Measurements from ENCODE around the gene DNAAF6. TPM values are rescaled to one million over a fixed set of nuclear protein-coding genes. Genes with fewer than 3 reads are reported as not detected.
"Not testable (repeated sequence)": the region's sequence is repeated elsewhere in the genome, so short reads cannot be mapped to it uniquely, and the experiment has no call there.

The DNAAF6 gene
- not detected in 2 replicates for total RNA-seq (2014; rRNA removed; shearing (Covaris generic))
- not detected in 2 replicates for polyA plus RNA-seq (2015; cell fraction: cytosol; rRNA removed)
- not detected in 2 replicates for polyA plus RNA-seq (2015; cell fraction: nucleus; rRNA removed)

GRCh38 chrX:107205770-107206696 lies at the start of gene DNAAF6, which contains the start of gene NUP62CL:
Gene DNAAF6 (plus strand): TSS chrX:107206611. CDS start chrX:107212876, 6,265 bp downstream.
Gene NUP62CL (minus strand): TSS chrX:107206433. CDS start chrX:107175146, 31,287 bp downstream.
- in situ Hi-C loops (cut with HindIII; ENCODE audit: low pct_unique_long_range_greater_than_20kb, low sequenced_read_pairs): no loop called here
- peak; percentile 80 for DNase-seq (ENCODE audit: low read depth, low spot score)

GRCh38 chrX:107157618-107158017 lies 48.8 kb upstream of the DNAAF6 start:
- in situ Hi-C loops (cut with HindIII; ENCODE audit: low pct_unique_long_range_greater_than_20kb, low sequenced_read_pairs): not testable (repeated sequence)

GRCh38 chrX:107167163-107167921 lies 39.1 kb upstream of the DNAAF6 start:
- in situ Hi-C loops (cut with HindIII; ENCODE audit: low pct_unique_long_range_greater_than_20kb, low sequenced_read_pairs): no loop called here

More at GRCh38 chrX:107157618-107158017, 48.8 kb upstream of the DNAAF6 start:
- DNase-seq (ENCODE audit: low read depth, low spot score): not testable (repeated sequence)

GRCh38 chrX:107168257-107168656 lies 38.2 kb upstream of the DNAAF6 start:
- in situ Hi-C loops (cut with HindIII; ENCODE audit: low pct_unique_long_range_greater_than_20kb, low sequenced_read_pairs): no loop called here
- no peak for DNase-seq (ENCODE audit: low read depth, low spot score)

More at GRCh38 chrX:107167163-107167921, 39.1 kb upstream of the DNAAF6 start:
- no peak for DNase-seq (ENCODE audit: low read depth, low spot score)

- in situ Hi-C loops (cut with HindIII; ENCODE audit: low pct_unique_long_range_greater_than_20kb, low sequenced_read_pairs): no loop called here
- DNase-seq (ENCODE audit: low read depth, low spot score): no peak
These were observed 37.7 kb upstream of the DNAAF6 start for GRCh38 chrX:107168712-107169111.

- in situ Hi-C loops (cut with HindIII; ENCODE audit: low pct_unique_long_range_greater_than_20kb, low sequenced_read_pairs): no loop called here
- DNase-seq (ENCODE audit: low read depth, low spot score): no peak
These were observed 34.9 kb upstream of the DNAAF6 start for GRCh38 chrX:107171369-107172102.

GRCh38 chrX:107197319-107197718 lies 9.1 kb upstream of the DNAAF6 start:
- in situ Hi-C loops (cut with HindIII; ENCODE audit: low pct_unique_long_range_greater_than_20kb, low sequenced_read_pairs): no loop called here
- DNase-seq (ENCODE audit: low read depth, low spot score): no peak

GRCh38 chrX:107198074-107198473 lies 8.3 kb upstream of the DNAAF6 start:
- in situ Hi-C loops (cut with HindIII; ENCODE audit: low pct_unique_long_range_greater_than_20kb, low sequenced_read_pairs): not testable (repeated sequence)

GRCh38 chrX:107199491-107199890 lies 6.9 kb upstream of the DNAAF6 start:
- in situ Hi-C loops (cut with HindIII; ENCODE audit: low pct_unique_long_range_greater_than_20kb, low sequenced_read_pairs): no loop called here
- no peak for DNase-seq (ENCODE audit: low read depth, low spot score)

More at GRCh38 chrX:107198074-107198473, 8.3 kb upstream of the DNAAF6 start:
- DNase-seq (ENCODE audit: low read depth, low spot score): not testable (repeated sequence)

GRCh38 chrX:107204068-107204605 lies 2.3 kb upstream of the DNAAF6 start:
- DNase-seq (ENCODE audit: low read depth, low spot score): no peak
- in situ Hi-C loops (cut with HindIII; ENCODE audit: low pct_unique_long_range_greater_than_20kb, low sequenced_read_pairs): no loop called here

GRCh38 chrX:107206697-107207065 lies 270 bp downstream of the DNAAF6 start:
- DNase-seq (ENCODE audit: low read depth, low spot score): no peak
- in situ Hi-C loops (cut with HindIII; ENCODE audit: low pct_unique_long_range_greater_than_20kb, low sequenced_read_pairs): no loop called here

- in situ Hi-C loops (cut with HindIII; ENCODE audit: low pct_unique_long_range_greater_than_20kb, low sequenced_read_pairs): no loop called here
- DNase-seq (ENCODE audit: low read depth, low spot score): no peak
These were observed 678 bp downstream of the DNAAF6 start for GRCh38 chrX:107207089-107207488.

GRCh38 chrX:107207943-107208342 lies 1.5 kb downstream of the DNAAF6 start:
- DNase-seq (ENCODE audit: low read depth, low spot score): no peak
- in situ Hi-C loops (cut with HindIII; ENCODE audit: low pct_unique_long_range_greater_than_20kb, low sequenced_read_pairs): no loop called here

GRCh38 chrX:107213477-107213876 lies 7.1 kb downstream of the DNAAF6 start:
- no peak for DNase-seq (ENCODE audit: low read depth, low spot score)
- in situ Hi-C loops (cut with HindIII; ENCODE audit: low pct_unique_long_range_greater_than_20kb, low sequenced_read_pairs): no loop called here

GRCh38 chrX:107226757-107227156 lies 20.3 kb downstream of the DNAAF6 start:
- in situ Hi-C loops (cut with HindIII; ENCODE audit: low pct_unique_long_range_greater_than_20kb, low sequenced_read_pairs): no loop called here
- DNase-seq (ENCODE audit: low read depth, low spot score): no peak

- in situ Hi-C loops (cut with HindIII; ENCODE audit: low pct_unique_long_range_greater_than_20kb, low sequenced_read_pairs): no loop called here
- no peak for DNase-seq (ENCODE audit: low read depth, low spot score)
These were observed 21.5 kb downstream of the DNAAF6 start for GRCh38 chrX:107227780-107228485.

GRCh38 chrX:107228486-107228819 lies 22.0 kb downstream of the DNAAF6 start:
- DNase-seq (ENCODE audit: low read depth, low spot score): no peak
- in situ Hi-C loops (cut with HindIII; ENCODE audit: low pct_unique_long_range_greater_than_20kb, low sequenced_read_pairs): no loop called here

Measured in SK-MEL-5 (cell line).